H9 (cell line): ENCODE results near the gene TJAP1. TPM values are rescaled to one million over a fixed set of nuclear protein-coding genes. Genes with fewer than 3 reads are reported as not detected.

Experiments
- DNase-seq: peaks from one replicate; pipeline ENCODE4 v3.0.0-alpha.2; 2017
- H2AFZ ChIP-seq: one replicate; pipeline ENCODE4 v1.6.1; 2013; ENCODE audit warnings: mild to moderate bottlenecking, low read length, control low read depth, moderate library complexity
- H2AK5ac ChIP-seq: 2 replicates; pipeline ENCODE4 v1.6.1; 2013; ENCODE audit warnings: low read length, control low read depth, mixed read lengths; ENCODE audit not compliant: insufficient read length
- H2BK120ac ChIP-seq: one replicate; pipeline ENCODE4 v1.6.1; 2013; ENCODE audit warnings: low read depth, mild to moderate bottlenecking, low read length, control low read depth, inconsistent platforms; ENCODE audit not compliant: poor library complexity, severe bottlenecking
- H2BK12ac ChIP-seq: 2 replicates; pipeline ENCODE4 v1.6.1; 2013; ENCODE audit warnings: low read length, control low read depth, mixed read lengths, low read depth; ENCODE audit not compliant: insufficient read length
- H2BK15ac ChIP-seq: 2 replicates; pipeline ENCODE4 v1.6.1; 2013; ENCODE audit warnings: low read depth, low read length, control low read depth
- H2BK20ac ChIP-seq: one replicate; pipeline ENCODE4 v1.6.1; 2013; ENCODE audit warnings: low read depth, mild to moderate bottlenecking, low read length, control low read depth, inconsistent platforms; ENCODE audit not compliant: poor library complexity, severe bottlenecking
- H2BK5ac ChIP-seq: 2 replicates; pipeline ENCODE4 v1.6.1; 2013; ENCODE audit warnings: low read length, control low read depth, mixed read lengths; ENCODE audit not compliant: insufficient read length
- H3K14ac ChIP-seq: 2 replicates; pipeline ENCODE4 v1.6.1; 2013; ENCODE audit warnings: low read length, control low read depth; ENCODE audit not compliant: insufficient read depth
- H3K18ac ChIP-seq: 2 replicates; pipeline ENCODE4 v1.6.1; 2013; ENCODE audit warnings: low read depth, mild to moderate bottlenecking, mixed read lengths, low read length, control low read depth; ENCODE audit not compliant: insufficient read length
- H3K23ac ChIP-seq: 2 replicates; pipeline ENCODE4 v1.6.1; 2013; ENCODE audit warnings: low read length, control low read depth, mixed read lengths, low read depth; ENCODE audit not compliant: insufficient read length
- H3K23me2 ChIP-seq: 2 replicates; pipeline ENCODE4 v1.6.1; 2013; ENCODE audit warnings: low read depth, mild to moderate bottlenecking, mixed read lengths, low read length, control low read depth; ENCODE audit not compliant: insufficient read length, poor library complexity, severe bottlenecking
- H3K27ac ChIP-seq: 2 replicates; pipeline ENCODE4 v1.5.1; 2013; ENCODE audit warnings: low read length, control low read depth, mixed read lengths, low read depth; ENCODE audit not compliant: insufficient read length
- H3K27me3 ChIP-seq: 2 replicates; pipeline ENCODE4 v1.6.1; 2013; ENCODE audit warnings: low read length, control low read depth, inconsistent platforms; ENCODE audit not compliant: insufficient read depth
- H3K4ac ChIP-seq: 2 replicates; pipeline ENCODE4 v1.6.1; 2013; ENCODE audit warnings: low read depth, mild to moderate bottlenecking, control low read depth, inconsistent platforms, low read length, moderate library complexity
- H3K4me1 ChIP-seq: 2 replicates; pipeline ENCODE4 v1.6.1; 2013; ENCODE audit warnings: low read length, control low read depth, inconsistent platforms; ENCODE audit not compliant: insufficient read depth
- H3K4me2 ChIP-seq: 2 replicates; pipeline ENCODE4 v1.6.1; 2013; ENCODE audit warnings: low read length, control low read depth, mixed read lengths; ENCODE audit not compliant: insufficient read length, insufficient read depth
- H3K56ac ChIP-seq: 2 replicates; pipeline ENCODE4 v1.6.1; 2013; ENCODE audit warnings: low read depth, mild to moderate bottlenecking, mixed read lengths, low read length, control low read depth; ENCODE audit not compliant: insufficient read length
- H3K79me1 ChIP-seq: 2 replicates; pipeline ENCODE4 v1.6.1; 2013; ENCODE audit warnings: low read depth, mild to moderate bottlenecking, moderate library complexity, low read length, control low read depth, inconsistent platforms; ENCODE audit not compliant: insufficient read depth, poor library complexity, severe bottlenecking
- H3K79me2 ChIP-seq: 2 replicates; pipeline ENCODE4 v1.6.1; 2013; ENCODE audit warnings: low read length, control low read depth, inconsistent platforms; ENCODE audit not compliant: insufficient read depth
- H3K9ac ChIP-seq: 2 replicates; pipeline ENCODE4 v1.6.1; 2013; ENCODE audit warnings: low read length, control low read depth, mixed read lengths; ENCODE audit not compliant: insufficient read length; ENCODE audit errors: extremely low read depth
- H3K9me3 ChIP-seq: one replicate; pipeline ENCODE4 v1.6.1; 2013; ENCODE audit warnings: low read depth, low read length, inconsistent platforms; ENCODE audit not compliant: control insufficient read depth
- H3T11ph ChIP-seq: one replicate; pipeline ENCODE4 v1.6.1; 2013; ENCODE audit warnings: mild to moderate bottlenecking, low read length, control low read depth, inconsistent platforms
- H4K20me1 ChIP-seq: one replicate; pipeline ENCODE4 v1.6.1; 2013; ENCODE audit not compliant: control insufficient read depth, insufficient read length, insufficient read depth
- H4K5ac ChIP-seq: 2 replicates; pipeline ENCODE4 v1.6.1; 2013; ENCODE audit warnings: low read depth, mild to moderate bottlenecking, mixed read lengths, low read length, control low read depth; ENCODE audit not compliant: insufficient read length
- H4K8ac ChIP-seq: replicated peaks from 2 replicates; pipeline ENCODE4 v1.6.1; 2013; ENCODE audit warnings: low read length, control low read depth, mixed read lengths, low read depth; ENCODE audit not compliant: insufficient read length
- H4K91ac ChIP-seq: 2 replicates; pipeline ENCODE4 v1.6.1; 2013; ENCODE audit warnings: low read depth, mild to moderate bottlenecking, moderate library complexity, mixed read lengths, low read length, control low read depth; ENCODE audit not compliant: insufficient read length
- H3K27ac Mint-ChIP-seq, 3 experiments: 2 replicates in 2 of 3; 3 replicates in 1 of 3; pipeline ENCODE4 v1.8.0; 2020 to 2021; ENCODE audit warnings: mixed read lengths in 3 of 3, mild to moderate bottlenecking in 1 of 3, moderate library complexity in 1 of 3
- H3K27me3 Mint-ChIP-seq: 2 replicates; pipeline ENCODE4 v1.8.0; 2021; ENCODE audit warnings: low read depth, mild to moderate bottlenecking, moderate library complexity, mixed read lengths
- H3K36me3 Mint-ChIP-seq, 3 experiments: 2 replicates in 2 of 3; 3 replicates in 1 of 3; pipeline ENCODE4 v1.8.0; 2020 to 2021; ENCODE audit warnings: low read depth in 3 of 3, mixed read lengths in 3 of 3; ENCODE audit not compliant: insufficient read depth in 1 of 3
- H3K4me1 Mint-ChIP-seq, 2 experiments: 2 replicates each; pipeline ENCODE4 v1.8.0; 2020; ENCODE audit warnings: mixed read lengths in 2 of 2
- H3K4me3 Mint-ChIP-seq, 2 experiments: 2 replicates in 1 of 2; 3 replicates in 1 of 2; pipeline ENCODE4 v1.8.0; 2020 to 2021; ENCODE audit warnings: mild to moderate bottlenecking in 2 of 2, mixed read lengths in 2 of 2, moderate library complexity in 1 of 2
- H3K9me3 Mint-ChIP-seq, 2 experiments: 2 replicates in 1 of 2; 3 replicates in 1 of 2; pipeline ENCODE4 v1.8.0; 2020; ENCODE audit warnings: mild to moderate bottlenecking in 2 of 2, mixed read lengths in 2 of 2, moderate library complexity in 1 of 2
- WGBS: extraction: QIAGEN DNeasy Blood & Tissue Kit; methylation state at CpG from one replicate; pipeline ENCODE4 v1.1.7; 2013; ENCODE audit warnings: missing lambda C conversion rate, low lambda C conversion rate, mixed read lengths; ENCODE audit not compliant: insufficient read length; ENCODE audit errors: extremely low coverage; 5-methylcytosine and 5-hydroxymethylcytosine counted together
- total RNA-seq: library from RNA; stranded (reverse); gene quantifications from 2 replicates; pipeline ENCODE4 v1.2.1, GENCODE V29; 2021
- TF ChIP-seq, protein P1 (sequence below): fragments of 200-600 bp; sonication (generic); conservative IDR thresholded peaks from 3 replicates; pipeline ENCODE4 v1.8.0; 2021; ENCODE audit warnings: antibody characterized with exemption, mild to moderate bottlenecking

TJAP1 gene
- total RNA-seq, 1 experiment from 2014 or later = 45.1 TPM

DNA sequence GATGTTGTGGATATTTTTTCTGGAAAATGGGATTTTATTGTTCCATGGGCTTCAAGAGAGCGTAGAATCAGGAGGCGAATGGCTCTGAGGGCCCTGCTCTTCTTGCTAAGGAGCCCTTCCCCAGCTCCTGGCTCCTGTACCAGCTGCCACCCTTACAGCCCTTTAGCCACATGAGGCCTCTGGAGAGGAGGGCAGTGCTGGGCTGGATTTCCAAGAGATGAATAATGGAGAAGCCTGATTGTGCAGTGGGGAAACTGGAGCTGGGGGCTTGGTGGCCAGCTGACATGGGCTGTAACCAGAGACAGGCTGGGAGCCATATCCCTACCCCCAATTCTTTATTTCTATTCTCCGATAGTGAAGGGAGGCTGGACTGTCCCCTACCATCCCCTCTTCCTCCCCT, 23.6 kb downstream of the TJAP1 start:
- Histone ChIP-seq H2BK12ac (no peak overlapping the region), H2BK15ac (no peak overlapping the region), H2BK20ac (no peak overlapping the region), H3K9ac (no peak overlapping the region), H3K4me2 (no peak overlapping the region), H2BK120ac (no peak overlapping the region), H2BK5ac (no peak overlapping the region), H4K91ac (no peak overlapping the region), H3K27ac (no peak overlapping the region), H2AFZ (no peak overlapping the region), H4K8ac (no peak overlapping the region), H3K79me2 (no peaks in the 10 kb centered on the region), H2AK5ac (no peak overlapping the region), H3K23ac (no peak overlapping the region), H3T11ph (no peak overlapping the region), H3K18ac (no peak overlapping the region), H3K4me1 (no peaks in the 10 kb centered on the region), H3K23me2 (no peaks in the 10 kb centered on the region), H3K56ac (no peak overlapping the region), H3K14ac (no peak overlapping the region), H3K79me1 (no peaks in the 10 kb centered on the region), H3K9me3 (no peaks in the 10 kb centered on the region), H3K4ac (no peak overlapping the region), H3K27me3 (no peaks in the 10 kb centered on the region), H4K20me1 (peaks cover under 1% of the 10 kb centered on the region), H4K5ac (no peak overlapping the region)
- Mint-ChIP-seq H3K4me3 (no peak overlapping the region), H3K27me3 (no peaks in the 10 kb centered on the region), H3K4me1 (peaks cover 5 to 6% of the 10 kb centered on the region in 2 experiments), H3K27ac (no peak overlapping the region; a peak in 1 of 7 replicates), H3K9me3 (no peaks in the 10 kb centered on the region), H3K36me3 (peaks cover 28 to 79% (median 66%) of the 10 kb centered on the region in 3 experiments)
- WGBS = no CpG with 5 or more reads among the region's 3 CpGs
- TF ChIP-seq, protein P1, sequence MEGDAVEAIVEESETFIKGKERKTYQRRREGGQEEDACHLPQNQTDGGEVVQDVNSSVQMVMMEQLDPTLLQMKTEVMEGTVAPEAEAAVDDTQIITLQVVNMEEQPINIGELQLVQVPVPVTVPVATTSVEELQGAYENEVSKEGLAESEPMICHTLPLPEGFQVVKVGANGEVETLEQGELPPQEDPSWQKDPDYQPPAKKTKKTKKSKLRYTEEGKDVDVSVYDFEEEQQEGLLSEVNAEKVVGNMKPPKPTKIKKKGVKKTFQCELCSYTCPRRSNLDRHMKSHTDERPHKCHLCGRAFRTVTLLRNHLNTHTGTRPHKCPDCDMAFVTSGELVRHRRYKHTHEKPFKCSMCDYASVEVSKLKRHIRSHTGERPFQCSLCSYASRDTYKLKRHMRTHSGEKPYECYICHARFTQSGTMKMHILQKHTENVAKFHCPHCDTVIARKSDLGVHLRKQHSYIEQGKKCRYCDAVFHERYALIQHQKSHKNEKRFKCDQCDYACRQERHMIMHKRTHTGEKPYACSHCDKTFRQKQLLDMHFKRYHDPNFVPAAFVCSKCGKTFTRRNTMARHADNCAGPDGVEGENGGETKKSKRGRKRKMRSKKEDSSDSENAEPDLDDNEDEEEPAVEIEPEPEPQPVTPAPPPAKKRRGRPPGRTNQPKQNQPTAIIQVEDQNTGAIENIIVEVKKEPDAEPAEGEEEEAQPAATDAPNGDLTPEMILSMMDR = no peak
- no peak for DNase-seq
